Osteoblast (primary cell): ENCODE results near the gene COPS6. TPM values are rescaled to one million over a fixed set of nuclear protein-coding genes. Genes with fewer than 3 reads are reported as not detected.
A peak's percentile ranks its signal among the peaks of the same experiment; 100 is the strongest.

Experiments used
- DNase-seq: peaks from one replicate; pipeline ENCODE4 v3.0.0; 2011; ENCODE audit warnings: low spot score, mixed read lengths; ENCODE audit not compliant: insufficient read length; ENCODE audit errors: missing footprints
- H2AFZ ChIP-seq: 2 replicates; pipeline ENCODE4 v1.6.0; 2011; ENCODE audit warnings: mild to moderate bottlenecking, low read length
- H3K27ac ChIP-seq: 2 replicates; pipeline ENCODE4 v1.5.1; 2011; ENCODE audit warnings: mild to moderate bottlenecking, low read depth, low read length, moderate library complexity
- H3K27me3 ChIP-seq: 2 replicates; pipeline ENCODE4 v1.6.0; 2012; ENCODE audit warnings: mild to moderate bottlenecking, control low read depth, inconsistent platforms, low read length, moderate library complexity; ENCODE audit not compliant: insufficient read depth
- H3K36me3 ChIP-seq: 2 replicates; pipeline ENCODE4 v1.5.1; 2011; ENCODE audit warnings: mild to moderate bottlenecking, low read length, control low read depth, moderate library complexity; ENCODE audit not compliant: insufficient read depth
- H3K4me1 ChIP-seq: 2 replicates; pipeline ENCODE4 v1.5.1; 2011; ENCODE audit warnings: mild to moderate bottlenecking, low read length, control low read depth, moderate library complexity; ENCODE audit not compliant: insufficient read depth
- H3K4me2 ChIP-seq: 2 replicates; pipeline ENCODE4 v1.6.0; 2011; ENCODE audit warnings: mild to moderate bottlenecking, low read length; ENCODE audit not compliant: insufficient read depth
- H3K4me3 ChIP-seq: fragments of 200-600 bp; sonication (generic); 3 replicates; pipeline ENCODE4 v1.5.1; 2012; ENCODE audit warnings: mild to moderate bottlenecking, low read length, inconsistent platforms; ENCODE audit not compliant: insufficient read depth
- H3K79me2 ChIP-seq: 2 replicates; pipeline ENCODE4 v1.6.0; 2012; ENCODE audit warnings: mild to moderate bottlenecking, low read length, control low read depth, inconsistent platforms; ENCODE audit not compliant: insufficient read depth
- H3K9me3 ChIP-seq: 2 replicates; pipeline ENCODE4 v1.5.1; 2011; ENCODE audit warnings: low read depth, low read length, control low read depth
- H4K20me1 ChIP-seq: 2 replicates; pipeline ENCODE4 v1.6.0; 2012; ENCODE audit warnings: mild to moderate bottlenecking, low read length, control low read depth; ENCODE audit not compliant: insufficient read depth
- CTCF ChIP-seq: IDR thresholded peaks from 2 replicates; pipeline ENCODE4 v1.5.1; 2011; ENCODE audit warnings: mild to moderate bottlenecking, low read depth, low read length, moderate library complexity; ENCODE audit errors: extremely low read depth
- total RNA-seq: library from RNA; depleted of rRNA; stranded (reverse); fragments of >200 nt; gene quantifications from 2 replicates; pipeline ENCODE4 v1.2.3, GENCODE V29; 2012

COPS6 gene
- total RNA-seq, 1 donor: 45.6 TPM

GRCh38 chr7:100065452-100066186 is 23.1 kb upstream of the COPS6 start:
- Histone ChIP-seq H3K79me2 (no peaks in the 10 kb centered on the region), H3K4me3 (no peak overlapping the region), H3K4me2 (no peak overlapping the region), H2AFZ (no peak overlapping the region), H3K9me3 (peaks cover 15% of the 10 kb centered on the region), H4K20me1 (no peaks in the 10 kb centered on the region), H3K27ac (no peak overlapping the region), H3K36me3 (peaks cover 44% of the 10 kb centered on the region), H3K4me1 (no peaks in the 10 kb centered on the region), H3K27me3 (no peaks in the 10 kb centered on the region)
- DNase-seq: peak; percentile 51
- no peak for TF ChIP-seq CTCF

- H2AFZ ChIP-seq: no peak overlapping the region
- no peak for TF ChIP-seq CTCF
- peaks cover 45% of the 10 kb centered on the region for H3K36me3 ChIP-seq
- H3K4me3 ChIP-seq: no peak overlapping the region
- no peaks in the 10 kb centered on the region for H3K4me1 ChIP-seq
- H3K27ac ChIP-seq: no peak overlapping the region
- H3K27me3 ChIP-seq: no peaks in the 10 kb centered on the region
- H3K4me2 ChIP-seq: no peak overlapping the region
- peaks cover 29% of the 10 kb centered on the region for H3K9me3 ChIP-seq
- DNase-seq: no peak
- peaks cover 2% of the 10 kb centered on the region for H4K20me1 ChIP-seq
- H3K79me2 ChIP-seq: no peaks in the 10 kb centered on the region
These were observed 21.8 kb upstream of the COPS6 start for GRCh38 chr7:100066953-100067352.

GRCh38 chr7:100069991-100070390 is 18.8 kb upstream of the COPS6 start:
- Histone ChIP-seq H3K79me2 (peaks cover 5% of the 10 kb centered on the region), H3K9me3 (peaks cover 37% of the 10 kb centered on the region), H4K20me1 (peaks cover 2% of the 10 kb centered on the region), H2AFZ (no peak overlapping the region), H3K36me3 (peaks cover 56% of the 10 kb centered on the region), H3K27me3 (no peaks in the 10 kb centered on the region), H3K4me3 (peak overlapping the region; percentile 6), H3K4me2 (no peak overlapping the region), H3K4me1 (no peaks in the 10 kb centered on the region), H3K27ac (no peak overlapping the region)
- DNase-seq: no peak
- TF ChIP-seq CTCF: no peak

- no peaks in the 10 kb centered on the region for H3K4me1 ChIP-seq
- peaks cover 16% of the 10 kb centered on the region for H3K79me2 ChIP-seq
- no peaks in the 10 kb centered on the region for H3K27me3 ChIP-seq
- DNase-seq: peak; percentile 11
- H3K4me3 ChIP-seq: peak overlapping the region; percentile 24
- peaks cover 2% of the 10 kb centered on the region for H4K20me1 ChIP-seq
- no peak for TF ChIP-seq CTCF
- H3K36me3 ChIP-seq: peaks cover 68% of the 10 kb centered on the region
- H2AFZ ChIP-seq: no peak overlapping the region
- peaks cover 37% of the 10 kb centered on the region for H3K9me3 ChIP-seq
- H3K4me2 ChIP-seq: no peak overlapping the region
- H3K27ac ChIP-seq: no peak overlapping the region
These were observed 17.6 kb upstream of the COPS6 start for GRCh38 chr7:100071018-100071723.
